Mucosa of rectum (tissue), 2 donors: ENCODE data around the gene ZCCHC14.
"Not testable (repeated sequence)": the region's sequence is repeated elsewhere in the genome, so short reads cannot be mapped to it uniquely, and the experiment has no call there.

Experiments used
- H3K27ac ChIP-seq, 2 donors: one replicate each; pipeline ENCODE4 v1.7.0; 2013; ENCODE audit warnings: inconsistent platforms in 2 of 2, low read depth in 2 of 2, low read length in 2 of 2
- H3K27me3 ChIP-seq, 2 donors: one replicate each; pipeline ENCODE4 v1.7.0; 2013; ENCODE audit warnings: low read length in 2 of 2; ENCODE audit not compliant: control insufficient read depth in 2 of 2, insufficient read depth in 2 of 2
- H3K36me3 ChIP-seq, 2 donors: one replicate each; pipeline ENCODE4 v1.7.0; 2013; ENCODE audit warnings: low read length in 2 of 2; ENCODE audit not compliant: control insufficient read depth in 2 of 2, insufficient read depth in 2 of 2
- H3K4me1 ChIP-seq, 2 donors: one replicate each; pipeline ENCODE4 v1.7.0; 2013; ENCODE audit warnings: low read length in 2 of 2, mild to moderate bottlenecking in 1 of 2; ENCODE audit not compliant: control insufficient read depth in 2 of 2, insufficient read depth in 2 of 2
- H3K4me3 ChIP-seq, 2 donors: one replicate each; pipeline ENCODE4 v1.7.0; 2013; ENCODE audit warnings: low read length in 2 of 2
- H3K9ac ChIP-seq, 2 donors: one replicate each; pipeline ENCODE4 v1.7.0; 2013; ENCODE audit warnings: low read length in 2 of 2, low read depth in 1 of 2, mild to moderate bottlenecking in 1 of 2
- H3K9me3 ChIP-seq, 2 donors: one replicate each; pipeline ENCODE4 v1.7.0; 2013; ENCODE audit warnings: low read length in 2 of 2; ENCODE audit not compliant: control insufficient read depth in 2 of 2
- donor health status: healthy.
- donor health status: Normal muscosa, but diverticular disease.

Gene ZCCHC14

DNA sequence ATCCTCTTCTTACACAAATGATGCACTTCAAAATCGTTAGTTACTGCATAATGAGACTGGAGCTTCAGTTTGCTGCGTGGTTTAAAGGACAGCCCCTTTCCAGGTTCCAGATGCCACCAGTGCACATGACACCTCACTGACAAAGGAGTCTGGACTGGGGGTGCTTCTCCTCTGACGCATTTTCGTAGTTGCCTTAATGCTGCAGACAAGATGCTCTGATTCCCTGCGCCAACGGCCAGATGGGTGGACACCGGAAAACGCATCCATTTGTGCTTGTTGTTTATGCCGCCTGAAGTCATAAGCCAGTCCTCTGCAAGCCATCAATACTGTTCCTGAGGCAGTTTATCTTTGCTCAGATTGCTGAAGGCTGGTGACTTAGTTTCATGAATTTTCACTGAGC lies 125.3 kb downstream of the ZCCHC14 start:
- peaks cover 0 to 3% of the 10 kb centered on the region in 2 donors for H3K36me3 ChIP-seq
- no peak overlapping the region for H3K4me3 ChIP-seq
- H3K9ac ChIP-seq, result no peak overlapping the region
- H3K4me1 ChIP-seq, result peaks cover 19 to 23% of the 10 kb centered on the region in 2 donors
- no peaks in the 10 kb centered on the region for H3K9me3 ChIP-seq
- no peaks in the 10 kb centered on the region for H3K27me3 ChIP-seq
- no peak overlapping the region for H3K27ac ChIP-seq

- H3K27me3 ChIP-seq, result no peaks in the 10 kb centered on the region
- H3K4me1 ChIP-seq, result peaks cover 19 to 23% of the 10 kb centered on the region in 2 donors
These were observed 125.9 kb downstream of the ZCCHC14 start for GRCh38 chr16:87366930-87367329.

DNA sequence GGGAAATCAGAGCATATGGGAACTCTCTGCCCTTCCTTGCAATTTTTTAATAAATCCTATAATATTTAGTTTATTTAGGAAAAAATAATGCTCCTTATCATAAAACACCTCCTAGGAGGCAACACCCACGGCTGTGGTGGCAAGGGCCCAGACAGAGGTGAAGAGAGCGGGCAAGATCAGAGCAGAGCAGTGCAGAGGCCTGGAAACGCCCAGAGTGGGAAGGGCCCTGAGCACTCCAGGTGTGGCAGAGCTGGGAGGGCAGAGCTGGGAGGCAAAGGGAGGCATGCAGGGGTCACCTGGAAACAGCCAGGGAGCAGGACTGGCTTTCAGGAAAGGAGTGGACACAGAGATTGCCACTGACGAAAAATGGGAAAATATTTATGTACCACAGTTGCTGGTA lies 126.5 kb downstream of the ZCCHC14 start:
- Histone ChIP-seq H3K36me3 (peaks cover 7 to 11% of the 10 kb centered on the region in 2 donors), H3K4me3 (no peak overlapping the region), H3K9ac (no peak overlapping the region), H3K9me3 (no peaks in the 10 kb centered on the region), H3K27ac (peak overlapping the region in 1 of 2 donors; percentile 12), H3K27me3 (no peaks in the 10 kb centered on the region), H3K4me1 (peaks cover 19 to 23% of the 10 kb centered on the region in 2 donors)

More at GRCh38 chr16:87366930-87367329, 125.9 kb downstream of the ZCCHC14 start:
- Histone ChIP-seq H3K36me3 (peaks cover under 1 to 6% of the 10 kb centered on the region in 2 donors), H3K27ac (peak overlapping the region in 1 of 2 donors; percentile 12), H3K9ac (no peak overlapping the region), H3K9me3 (no peaks in the 10 kb centered on the region), H3K4me3 (no peak overlapping the region)

GRCh38 chr16:87365021-87365713 lies 127.7 kb downstream of the ZCCHC14 start:
- Histone ChIP-seq H3K27ac (no peak overlapping the region), H3K9me3 (no peaks in the 10 kb centered on the region), H3K9ac (no peak overlapping the region), H3K4me3 (no peak overlapping the region), H3K27me3 (no peaks in the 10 kb centered on the region), H3K4me1 (peaks cover 19 to 23% of the 10 kb centered on the region in 2 donors), H3K36me3 (peaks cover 18 to 20% of the 10 kb centered on the region in 2 donors)

- H3K9ac ChIP-seq, result no peak overlapping the region
These were observed 128.9 kb downstream of the ZCCHC14 start for GRCh38 chr16:87363771-87364455.

GRCh38 chr16:87362828-87363559 lies 129.8 kb downstream of the ZCCHC14 start:
- not testable (repeated sequence) for H3K27ac ChIP-seq, H3K27me3 ChIP-seq, H3K9ac ChIP-seq, H3K9me3 ChIP-seq, H3K4me3 ChIP-seq
- Histone ChIP-seq H3K4me1 (peaks cover 18 to 19% of the 10 kb centered on the region in 2 donors), H3K36me3 (peaks cover 38 to 42% of the 10 kb centered on the region in 2 donors)

More at GRCh38 chr16:87363771-87364455, 128.9 kb downstream of the ZCCHC14 start:
- no peak overlapping the region for H3K4me3 ChIP-seq
- H3K27ac ChIP-seq, result peak overlapping the region; percentile 13 to 36
- peaks cover 29 to 33% of the 10 kb centered on the region in 2 donors for H3K36me3 ChIP-seq
- no peaks in the 10 kb centered on the region for H3K9me3 ChIP-seq
- peaks cover 19 to 23% of the 10 kb centered on the region in 2 donors for H3K4me1 ChIP-seq
- no peaks in the 10 kb centered on the region for H3K27me3 ChIP-seq

GRCh38 chr16:87361916-87362619 lies 130.8 kb downstream of the ZCCHC14 start:
- Histone ChIP-seq H3K4me1 (peaks cover 18 to 19% of the 10 kb centered on the region in 2 donors), H3K27me3 (no peaks in the 10 kb centered on the region), H3K9me3 (no peaks in the 10 kb centered on the region), H3K27ac (no peak overlapping the region), H3K9ac (no peak overlapping the region), H3K36me3 (peaks cover 40 to 47% of the 10 kb centered on the region in 2 donors), H3K4me3 (no peak overlapping the region)

DNA sequence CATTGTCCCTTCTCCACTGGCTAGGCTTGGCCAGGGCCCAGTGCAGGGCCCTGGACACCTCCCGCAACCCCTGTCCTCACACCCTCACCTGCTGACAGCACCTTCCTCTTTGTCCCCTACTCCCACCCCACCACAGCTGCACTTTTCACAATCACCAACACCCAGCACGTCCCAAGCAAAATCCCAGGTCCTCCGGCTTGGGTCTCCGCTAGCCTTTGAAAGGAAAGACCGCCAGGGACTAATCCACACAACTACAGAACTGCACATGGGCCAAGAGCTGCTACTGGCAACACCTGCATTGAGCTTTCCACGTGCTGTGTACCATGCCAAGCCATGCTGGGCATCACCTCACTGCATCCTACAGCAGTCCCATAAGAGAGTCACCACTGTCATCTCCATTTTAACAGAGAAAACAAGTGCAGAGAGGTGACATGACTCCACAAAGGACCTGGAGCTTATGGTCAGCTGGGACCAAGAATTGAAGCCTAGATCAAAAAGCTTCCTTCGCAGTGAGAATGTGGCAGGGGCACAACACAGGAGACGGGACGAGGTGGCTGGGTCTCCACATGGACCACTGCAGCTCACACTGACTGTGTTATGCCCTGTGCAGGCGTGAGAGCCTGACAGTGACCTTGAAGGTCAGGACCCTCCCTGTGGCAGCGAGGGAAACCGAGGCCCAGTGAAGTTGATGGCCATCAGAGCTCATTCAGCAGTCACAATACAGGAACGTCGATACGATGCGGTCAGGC lies 131.8 kb downstream of the ZCCHC14 start:
- H3K9me3 ChIP-seq, result no peaks in the 10 kb centered on the region
- H3K9ac ChIP-seq, result no peak overlapping the region
- no peaks in the 10 kb centered on the region for H3K27me3 ChIP-seq
- H3K36me3 ChIP-seq, result peaks cover 49% of the 10 kb centered on the region in 2 donors
- no peak overlapping the region for H3K27ac ChIP-seq
- H3K4me1 ChIP-seq, result peaks cover 10 to 11% of the 10 kb centered on the region in 2 donors
- H3K4me3 ChIP-seq, result no peak overlapping the region

GRCh38 chr16:87359121-87359520 lies 133.7 kb downstream of the ZCCHC14 start:
- Histone ChIP-seq H3K4me3 (no peak overlapping the region), H3K4me1 (peaks cover 4 to 5% of the 10 kb centered on the region in 2 donors), H3K36me3 (peaks cover 47 to 49% of the 10 kb centered on the region in 2 donors), H3K27me3 (no peaks in the 10 kb centered on the region), H3K9ac (no peak overlapping the region), H3K9me3 (no peaks in the 10 kb centered on the region), H3K27ac (no peak overlapping the region)
